ENCODE measurements around the gene EPHA7.

The EPHA7 gene

GRCh38 chr6:93325761-93326160 lies 93.6 kb downstream of the EPHA7 start:
- no peak for DNase-seq (ENCODE audit: low read depth)

- no peak for DNase-seq (ENCODE audit: low read depth)
Measured at GRCh38 chr6:93323630-93324029, 95.7 kb downstream of the EPHA7 start.

DNA sequence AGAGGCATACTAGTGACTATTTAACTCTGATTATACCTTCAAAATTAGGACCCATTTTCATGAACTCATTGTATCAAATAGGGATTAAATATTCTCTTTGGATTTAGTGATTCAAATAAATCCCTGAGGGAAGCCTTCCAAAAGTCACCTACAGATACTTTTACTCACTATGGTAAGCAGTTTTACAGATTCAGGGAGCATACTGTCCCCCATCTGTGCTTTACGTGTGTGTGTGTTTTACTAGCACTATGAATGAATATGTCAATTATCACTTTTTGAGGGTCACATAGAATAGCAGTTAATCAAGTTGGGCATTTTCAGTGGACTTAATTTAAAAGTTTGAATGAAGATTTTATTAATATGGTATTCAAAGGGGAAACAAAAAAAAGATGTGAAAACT lies 96.7 kb downstream of the EPHA7 start:
- DNase-seq (ENCODE audit: low read depth) = no peak

DNA sequence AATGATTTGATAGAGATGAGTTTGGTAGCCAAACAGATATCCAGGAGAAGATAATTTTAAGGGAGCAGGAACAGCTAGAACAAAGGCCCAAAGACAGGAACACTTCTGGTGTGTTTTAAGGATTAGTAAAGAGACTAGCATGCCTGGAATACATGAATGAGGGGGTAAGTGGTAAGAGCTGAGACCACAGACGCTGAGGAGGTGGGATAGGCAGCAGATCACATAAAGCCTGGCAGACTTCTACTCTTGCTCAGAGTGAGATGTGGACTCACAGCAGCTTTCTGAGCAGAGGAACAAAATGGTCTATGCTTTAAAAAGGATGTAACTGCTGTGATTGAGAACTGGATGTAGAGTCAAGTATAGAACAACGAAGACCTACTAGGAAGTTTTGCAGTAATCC lies 100.1 kb downstream of the EPHA7 start:
- DNase-seq (ENCODE audit: low read depth) = no peak

DNA sequence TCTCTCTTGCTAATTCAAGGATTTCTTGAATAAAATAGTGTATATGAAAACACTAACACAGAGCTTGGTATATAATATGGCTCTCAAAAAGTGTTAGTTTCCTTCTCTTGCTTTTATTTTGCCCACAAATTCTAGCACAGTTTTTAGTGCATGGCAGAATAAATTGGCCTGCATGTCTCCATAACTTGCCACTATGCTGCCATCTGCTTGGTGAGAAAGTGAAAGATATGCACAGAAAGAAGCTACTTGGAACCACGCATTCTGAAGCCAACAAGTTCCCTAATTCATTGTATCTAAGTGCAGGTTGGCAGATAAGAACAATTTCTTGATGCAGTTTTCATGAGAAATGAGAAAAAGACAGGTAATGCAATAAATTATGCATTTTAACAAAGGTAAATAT lies 101.2 kb downstream of the EPHA7 start:
- no peak for DNase-seq (ENCODE audit: low read depth)

DNA sequence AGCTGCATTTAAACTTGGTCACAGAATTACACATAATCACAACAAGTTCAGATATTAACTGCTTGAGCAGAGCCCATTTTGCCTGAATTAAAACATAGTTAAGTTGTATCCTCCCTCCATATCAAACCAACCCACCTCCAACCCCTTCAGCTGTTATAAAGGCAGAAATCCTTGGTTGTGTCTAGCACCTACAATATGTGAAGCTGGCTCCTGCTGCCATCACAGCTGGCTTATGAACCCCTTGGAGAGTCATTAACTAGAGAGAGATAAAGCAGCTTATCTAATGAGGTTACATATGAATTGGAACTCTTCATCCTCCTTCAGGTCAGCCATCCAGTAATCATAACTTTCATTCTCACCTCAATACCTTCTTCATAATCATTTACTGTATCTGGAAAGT lies 101.8 kb downstream of the EPHA7 start:
- DNase-seq (ENCODE audit: low read depth) = no peak

DNA sequence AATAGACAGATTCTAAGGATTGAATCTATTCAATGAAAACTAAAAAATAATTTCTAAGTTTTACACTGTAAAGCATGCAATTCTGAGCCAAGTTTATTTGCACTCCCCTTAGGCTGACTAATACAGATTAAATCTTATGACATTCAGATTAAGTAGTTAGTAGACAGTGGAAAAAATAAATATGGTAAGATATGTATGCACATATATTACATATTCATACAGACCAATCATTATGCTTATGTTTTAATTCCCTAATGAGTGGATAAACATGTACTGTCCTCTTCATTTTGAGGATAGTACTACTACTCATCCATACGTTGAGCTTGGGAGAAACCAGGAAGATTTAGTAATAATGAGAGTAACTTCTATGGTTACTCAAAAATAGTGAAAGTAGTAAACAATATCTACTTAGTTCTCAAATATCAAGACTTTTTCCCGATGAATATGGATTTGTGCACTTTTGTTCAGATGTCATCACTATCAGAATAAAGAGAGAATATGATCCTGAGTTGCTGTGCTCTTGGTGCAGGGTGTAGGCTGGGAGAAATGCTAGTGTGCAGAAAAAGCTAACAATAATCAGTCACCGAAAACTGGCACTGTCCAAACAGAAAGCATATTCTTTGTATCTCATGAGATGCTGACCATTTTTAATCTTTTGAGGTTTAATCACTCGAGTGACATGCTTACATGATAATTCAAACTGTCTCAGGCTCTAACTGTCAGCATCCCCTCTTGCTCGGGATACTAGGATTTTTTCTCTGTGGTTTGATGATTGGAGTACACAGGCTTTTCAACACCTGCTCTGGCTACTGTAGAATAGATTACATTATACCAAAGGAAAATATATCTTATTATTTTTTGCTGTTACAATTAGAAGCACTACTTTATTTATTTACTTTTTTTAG lies 111.6 kb downstream of the EPHA7 start:
- DNase-seq (ENCODE audit: low read depth) = no peak

DNA sequence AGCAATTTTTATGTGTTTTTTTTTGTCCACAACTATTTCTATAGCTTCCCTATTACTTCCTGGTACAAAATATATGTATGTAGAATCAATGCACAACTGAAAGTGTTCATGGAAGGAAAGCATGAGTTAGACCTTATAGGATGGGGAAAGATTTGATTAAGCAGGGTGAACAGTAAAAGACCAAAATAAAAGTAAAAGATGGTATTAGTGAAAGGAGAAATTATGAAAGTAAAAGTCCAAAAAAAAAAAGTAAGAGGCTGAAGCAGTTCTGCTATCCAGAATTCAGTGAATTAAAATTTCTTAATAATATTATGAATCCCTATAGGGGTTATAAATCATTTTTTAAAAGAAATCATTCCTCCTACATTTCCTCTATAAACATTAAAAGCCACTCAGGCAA lies 114.3 kb downstream of the EPHA7 start:
- DNase-seq (ENCODE audit: low read depth) = no peak

DNA sequence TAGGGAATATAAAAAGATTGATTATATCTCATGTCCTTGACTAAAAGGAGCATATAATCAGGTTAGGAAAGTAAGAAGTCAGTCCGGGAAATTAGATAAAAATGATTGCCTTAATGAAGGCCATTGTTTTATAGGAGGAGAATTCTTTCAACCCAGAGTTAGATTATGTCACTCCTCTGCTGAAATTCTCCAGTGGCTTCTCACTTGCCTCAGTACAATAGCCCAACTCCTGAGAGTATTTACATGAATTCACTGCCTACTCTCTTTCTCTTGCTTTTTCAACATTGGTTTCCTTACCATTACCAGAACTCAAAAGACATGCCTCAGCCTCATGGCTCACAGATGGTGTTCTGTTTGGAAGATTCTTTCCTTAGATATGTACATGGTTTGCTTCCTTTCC lies 114.9 kb downstream of the EPHA7 start:
- DNase-seq (ENCODE audit: low read depth) = no peak

DNA sequence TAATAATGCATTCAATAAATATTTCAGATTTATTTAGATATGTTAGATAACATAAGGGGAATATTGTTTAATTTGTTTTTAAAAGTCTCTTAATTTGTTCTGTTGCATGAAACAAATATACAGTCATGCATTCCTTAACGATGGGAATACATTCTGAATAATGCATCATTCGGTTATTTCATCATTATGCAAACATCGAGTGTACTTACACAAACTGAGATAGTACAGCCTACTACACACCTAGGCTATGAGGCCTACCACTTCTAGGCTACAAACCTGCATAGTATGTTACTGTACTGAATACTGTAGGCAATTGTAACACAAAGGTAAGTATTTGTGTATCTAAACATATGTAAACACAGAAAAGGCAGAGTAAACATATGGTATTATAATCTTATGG lies 118.7 kb downstream of the EPHA7 start:
- DNase-seq (ENCODE audit: low read depth) = no peak

DNA sequence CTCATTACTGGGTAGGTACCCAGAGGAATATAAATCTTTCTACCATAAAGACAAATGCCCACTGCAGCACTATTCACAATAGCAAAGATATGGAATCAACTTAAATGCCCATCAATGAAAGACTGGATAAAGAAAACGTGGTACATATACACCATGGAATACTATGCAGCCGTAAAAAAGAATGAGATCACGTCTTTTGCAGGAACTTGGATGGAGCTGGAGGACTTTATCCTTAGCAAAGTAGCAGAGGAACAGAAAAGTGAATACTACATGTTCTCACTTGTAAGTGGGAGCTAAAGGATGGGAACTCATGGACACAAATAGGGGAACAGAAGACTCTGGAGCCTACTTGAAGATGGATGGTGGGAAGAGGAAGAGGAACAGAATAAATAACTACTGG lies 119.7 kb downstream of the EPHA7 start:
- DNase-seq (ENCODE audit: low read depth) = no peak

GRCh38 chr6:93295631-93296030 lies 123.7 kb downstream of the EPHA7 start:
- no peak for DNase-seq (ENCODE audit: low read depth)

DNA sequence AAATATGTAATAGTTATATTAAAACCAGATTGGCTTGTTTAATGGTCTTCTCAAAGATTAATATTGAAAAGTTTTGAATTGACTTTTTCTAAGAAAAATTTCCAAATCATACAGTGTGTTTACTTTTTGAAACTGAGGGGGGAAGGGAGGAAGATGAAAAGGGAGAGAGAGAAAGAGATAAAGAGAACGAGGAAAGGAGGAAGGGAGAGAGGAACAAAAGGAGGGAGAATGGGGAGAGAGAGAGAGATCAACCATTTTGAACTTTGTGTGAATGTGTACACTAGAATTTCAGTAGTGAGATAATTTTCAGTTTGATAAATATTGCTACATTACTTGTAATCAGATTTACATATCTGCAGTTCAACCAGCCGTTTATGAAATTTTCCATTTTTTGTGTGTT lies 124.5 kb downstream of the EPHA7 start:
- DNase-seq (ENCODE audit: low read depth) = no peak

- no peak for DNase-seq (ENCODE audit: low read depth)
Measured at GRCh38 chr6:93293872-93294271, 125.5 kb downstream of the EPHA7 start.

DNA sequence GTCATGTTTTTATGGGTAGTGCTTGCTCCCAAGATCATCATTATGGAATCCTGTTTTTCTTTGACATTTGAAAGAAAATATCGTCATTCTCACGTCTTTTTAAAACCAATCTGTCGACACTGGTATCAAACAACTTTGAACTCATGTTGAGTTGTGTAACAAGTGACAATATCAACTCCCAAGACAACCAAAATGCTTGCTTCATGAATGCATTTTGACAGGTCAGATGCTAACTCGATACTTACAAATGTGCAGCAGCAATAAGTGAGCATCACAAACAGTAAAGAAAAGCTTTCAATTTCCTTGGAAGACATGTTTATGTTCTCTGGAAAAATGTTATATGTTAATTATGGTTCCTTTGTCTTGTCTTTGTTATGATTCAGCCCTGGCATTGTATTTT lies 125.9 kb downstream of the EPHA7 start:
- DNase-seq (ENCODE audit: low read depth) = no peak

DNA sequence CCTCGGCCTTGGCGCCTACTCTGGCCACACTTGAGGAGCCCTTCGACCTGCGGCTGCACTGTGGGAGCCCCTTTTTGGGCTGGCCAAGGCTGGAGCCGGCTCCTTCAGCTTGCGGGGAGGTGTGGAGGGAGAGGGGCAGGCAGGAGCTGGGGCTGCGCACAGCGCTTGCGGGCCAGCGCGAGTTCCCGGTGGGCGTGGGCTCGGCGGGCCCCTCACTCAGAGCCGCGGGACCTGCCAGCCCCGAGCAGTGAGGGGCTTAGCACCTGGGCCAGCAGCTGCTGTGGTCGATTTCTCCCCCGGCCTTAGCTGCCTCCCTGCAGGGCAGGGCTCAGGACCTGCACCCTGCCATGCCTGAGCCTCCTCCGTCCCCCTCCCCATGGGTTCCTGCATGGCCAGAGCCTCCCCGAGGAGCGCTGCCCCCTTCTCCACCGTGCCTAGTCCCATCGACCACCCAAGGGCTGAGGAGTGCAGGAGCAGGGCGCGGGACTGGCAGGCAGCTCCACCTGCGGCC lies 136.8 kb downstream of the EPHA7 start:
- DNase-seq (ENCODE audit: low read depth) = no peak

DNA sequence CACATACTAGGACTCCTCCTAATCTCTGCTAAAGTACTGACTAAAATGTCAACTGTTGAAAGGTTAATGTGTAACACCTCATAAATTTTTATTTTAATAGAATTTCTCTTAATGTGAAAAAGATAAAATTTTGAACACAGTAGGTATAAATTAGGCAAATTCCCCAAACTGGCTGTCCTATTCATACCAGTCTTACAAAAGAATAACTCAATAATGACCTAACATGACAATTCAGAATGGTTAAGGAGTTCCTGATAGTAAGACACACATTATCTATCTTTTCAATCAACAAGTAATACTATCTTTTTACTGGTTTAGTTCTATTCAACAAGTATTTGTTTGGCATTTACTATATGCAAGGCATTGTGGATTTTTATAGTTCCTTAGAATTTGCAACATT lies 141.1 kb downstream of the EPHA7 start:
- DNase-seq (ENCODE audit: low read depth) = no peak

DNA sequence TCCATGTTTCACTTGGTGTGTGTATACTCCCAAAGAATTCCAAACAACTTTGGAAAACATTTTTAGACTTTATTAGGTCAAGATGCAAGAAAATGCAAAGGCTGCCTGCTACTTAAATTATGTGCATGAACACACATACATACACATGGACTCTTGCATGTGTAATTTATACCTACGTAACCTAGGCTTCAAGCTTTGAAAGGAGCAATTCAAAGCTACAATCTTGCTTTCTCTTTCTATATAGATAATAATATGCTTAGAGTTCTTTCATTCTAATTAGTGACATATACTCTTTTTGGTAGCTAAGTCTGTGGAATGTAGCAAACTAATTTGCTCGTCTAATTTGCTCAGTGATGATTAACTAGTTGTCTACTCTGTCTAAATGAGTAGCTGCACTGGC lies 146.5 kb downstream of the EPHA7 start:
- DNase-seq (ENCODE audit: low read depth) = no peak

DNA sequence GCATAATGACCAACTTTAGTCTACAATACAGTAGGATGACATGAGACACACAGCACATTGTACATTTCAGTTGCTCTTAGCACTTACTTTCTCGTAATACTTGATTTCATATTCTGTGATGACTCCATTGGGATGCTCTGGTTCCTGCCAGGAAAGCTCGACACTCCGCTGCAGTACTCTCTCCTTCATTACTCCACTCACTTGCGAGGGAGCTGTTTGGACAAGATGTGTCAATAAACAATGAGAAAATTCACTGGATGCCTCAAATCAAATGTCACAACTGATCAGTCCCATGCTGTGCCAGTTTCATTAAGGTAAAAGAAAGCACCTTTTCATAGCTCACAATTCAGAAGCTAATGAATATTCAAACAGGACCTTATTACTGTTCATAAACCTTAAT lies 147.1 kb downstream of the EPHA7 start:
- no peak for DNase-seq (ENCODE audit: low read depth)

- DNase-seq (ENCODE audit: low read depth) = no peak
Measured at GRCh38 chr6:93266116-93266817, 153.1 kb downstream of the EPHA7 start.

GRCh38 chr6:93260881-93261280 lies 158.5 kb downstream of the EPHA7 start:
- no peak for DNase-seq (ENCODE audit: low read depth)

DNA sequence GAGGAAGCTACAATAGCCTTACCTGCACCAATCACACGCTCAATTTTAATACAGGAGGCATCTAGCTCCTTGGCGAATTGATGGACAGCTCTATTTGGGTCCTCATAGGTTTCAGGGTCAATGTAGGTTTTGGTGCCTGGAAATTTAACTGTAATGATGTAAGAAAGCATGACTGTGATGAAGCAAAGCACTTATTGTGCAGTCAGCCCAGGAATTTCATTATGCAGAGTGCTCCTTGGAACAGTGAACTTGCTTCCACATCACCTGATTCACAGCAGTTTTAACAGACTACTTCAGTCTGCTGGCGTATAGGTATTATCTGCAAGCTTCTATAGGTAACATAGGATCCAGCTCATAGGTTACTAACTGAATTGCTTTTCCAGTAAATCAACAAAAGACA lies 160.0 kb downstream of the EPHA7 start:
- no peak for DNase-seq (ENCODE audit: low read depth)

- no peak for DNase-seq (ENCODE audit: low read depth)
Measured at GRCh38 chr6:93252930-93253329, 166.4 kb downstream of the EPHA7 start.

Data from stimulated activated CD8-positive, alpha-beta memory T cell treated with anti-CD3 and anti-CD28 coated beads, Interleukin-15, amount 100 ng/mL, for 1 hour (primary cell).